CD4-positive, alpha-beta T cell treated with Interleukin-15 for 1 hour (primary cell): Measurements from ENCODE around the gene ATXN10.
"Not testable (repeated sequence)": the region's sequence is repeated elsewhere in the genome, so short reads cannot be mapped to it uniquely, and the experiment has no call there.

Experiments
- DNase-seq: peaks from one replicate; pipeline ENCODE4 v3.0.0-alpha.2; 2020

The ATXN10 gene

GRCh38 chr22:45790401-45790800 lies 118.8 kb downstream of the ATXN10 start:
- no peak for DNase-seq

- no peak for DNase-seq
Observed at GRCh38 chr22:45793161-45793560, 121.5 kb downstream of the ATXN10 start.

DNA sequence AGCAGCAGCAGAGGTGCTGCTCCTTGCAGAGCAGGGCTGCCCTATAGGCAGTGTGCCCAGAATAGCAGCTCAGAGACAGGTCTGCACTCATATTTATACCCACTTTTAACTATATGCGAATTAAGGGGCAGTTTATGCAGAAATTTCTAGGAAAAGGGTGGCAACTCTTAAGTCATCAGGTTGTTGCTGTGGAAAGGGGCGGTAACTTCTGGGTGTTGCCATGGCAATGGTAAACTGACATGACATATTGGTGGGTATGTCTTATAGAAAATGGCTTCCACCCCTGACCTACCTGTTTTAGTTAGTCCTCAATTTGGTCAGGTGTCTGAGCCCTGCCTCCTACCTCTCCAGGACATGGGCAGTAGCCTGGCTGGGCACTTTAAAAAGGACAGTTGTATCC lies 122.3 kb downstream of the ATXN10 start:
- no peak for DNase-seq

GRCh38 chr22:45796009-45796408 lies 124.4 kb downstream of the ATXN10 start:
- DNase-seq: not testable (repeated sequence)

DNA sequence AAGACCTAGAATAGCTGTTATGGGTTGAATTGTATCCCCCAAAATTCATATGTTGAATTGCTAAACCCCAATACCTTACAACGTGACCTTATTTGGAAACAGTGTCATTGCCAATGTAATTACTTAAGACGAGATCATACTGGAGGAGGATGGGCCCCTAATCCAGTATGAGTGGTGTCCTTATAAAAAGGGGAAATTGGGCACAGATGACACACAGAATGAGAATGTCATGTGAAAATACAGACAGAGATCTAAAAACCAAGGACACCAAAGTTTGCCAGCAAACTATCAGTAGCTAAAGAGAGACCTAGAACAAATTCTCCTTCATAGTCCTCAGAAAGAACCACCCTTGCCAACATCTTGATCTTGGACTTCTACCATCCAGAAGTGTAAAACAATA lies 127.7 kb downstream of the ATXN10 start:
- DNase-seq: no peak

GRCh38 chr22:45802054-45802453 lies 130.4 kb downstream of the ATXN10 start:
- DNase-seq: no peak

DNA sequence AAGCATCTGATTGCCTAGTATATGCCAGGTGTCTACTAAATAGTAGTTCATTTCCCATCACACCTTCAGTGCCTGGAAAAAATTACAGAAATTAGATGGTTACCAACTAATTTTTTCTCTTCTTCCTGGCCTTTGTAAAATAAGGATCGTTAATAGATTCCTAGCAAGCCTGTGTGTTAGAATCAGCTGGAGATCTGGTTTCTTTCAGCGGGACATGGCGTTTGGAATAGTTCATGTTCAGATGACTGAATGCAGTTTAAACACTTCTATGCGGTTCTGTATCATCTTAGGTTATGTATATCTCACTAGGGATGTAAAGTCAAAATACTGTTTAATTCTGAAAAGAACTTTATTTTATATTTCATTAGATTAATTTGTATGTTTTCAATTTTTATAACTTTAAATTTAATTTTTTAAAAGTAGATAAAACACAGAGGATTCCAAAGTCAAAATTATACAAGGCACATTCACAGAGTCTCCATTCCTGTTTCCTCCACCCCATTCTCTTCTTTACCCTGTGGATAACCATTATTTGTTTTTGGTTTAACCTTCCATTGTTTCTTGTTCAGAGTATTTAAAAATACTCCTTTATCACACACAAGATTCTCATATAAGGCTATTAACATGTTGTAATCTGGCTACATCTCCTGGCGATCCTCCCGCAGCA lies 132.8 kb downstream of the ATXN10 start:
- no peak for DNase-seq

DNA sequence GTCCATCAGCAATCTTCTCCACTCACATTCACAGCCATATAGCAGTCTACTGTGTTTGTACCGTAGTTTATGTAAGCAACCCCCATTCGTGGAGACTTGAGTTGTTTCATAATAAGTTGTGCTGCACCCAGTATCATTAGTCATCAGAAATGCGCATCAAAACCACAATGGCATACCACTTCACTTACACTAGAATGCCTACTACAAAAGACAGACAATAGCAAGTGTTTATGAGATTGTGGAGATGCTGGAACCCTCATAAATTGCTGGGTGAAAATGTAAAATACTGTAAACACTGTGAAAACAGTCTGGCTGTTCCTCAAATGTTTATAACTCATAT lies 133.3 kb downstream of the ATXN10 start:
- DNase-seq: no peak

- no peak for DNase-seq
Observed at GRCh38 chr22:45805413-45805812, 133.8 kb downstream of the ATXN10 start.

DNA sequence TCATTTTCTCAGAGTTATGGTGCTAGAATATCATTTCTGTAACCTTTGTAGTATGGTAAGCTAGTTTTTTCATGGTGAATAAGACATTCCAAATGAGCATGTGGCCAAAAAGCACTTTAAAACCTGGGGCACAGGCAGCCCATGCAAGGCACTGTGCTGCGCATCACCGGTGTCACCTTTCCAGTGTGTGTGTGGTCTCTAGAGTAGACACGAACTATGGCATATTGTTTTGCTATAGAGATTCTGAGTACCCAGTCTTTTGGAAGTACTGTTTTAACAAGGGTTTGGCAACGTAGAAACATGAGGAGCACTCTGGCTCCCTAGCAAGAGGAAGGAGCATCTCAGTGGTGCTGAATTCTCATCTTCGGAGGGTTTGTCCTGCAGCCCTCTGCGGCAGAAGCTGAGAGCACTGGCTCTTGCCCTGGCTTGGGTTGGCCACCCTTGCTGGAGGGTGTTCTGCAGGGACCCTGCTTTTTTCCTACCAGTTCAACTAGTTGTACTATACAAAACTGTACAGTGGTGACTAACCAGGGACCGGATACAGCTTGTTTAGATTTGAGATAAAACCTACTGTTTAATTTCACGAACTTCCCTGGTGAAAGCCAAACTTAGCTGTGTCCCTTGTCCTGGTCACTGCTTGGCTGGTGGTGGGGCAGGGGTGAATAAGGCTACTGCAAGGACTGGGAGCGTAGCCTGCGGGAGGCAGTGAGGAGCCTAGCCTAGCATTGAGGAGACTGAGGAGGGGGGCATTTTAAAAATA lies 135.7 kb downstream of the ATXN10 start:
- no peak for DNase-seq

- DNase-seq: no peak
Observed at GRCh38 chr22:45812910-45813309, 141.3 kb downstream of the ATXN10 start.

GRCh38 chr22:45814198-45814597 lies 142.6 kb downstream of the ATXN10 start:
- DNase-seq: no peak

DNA sequence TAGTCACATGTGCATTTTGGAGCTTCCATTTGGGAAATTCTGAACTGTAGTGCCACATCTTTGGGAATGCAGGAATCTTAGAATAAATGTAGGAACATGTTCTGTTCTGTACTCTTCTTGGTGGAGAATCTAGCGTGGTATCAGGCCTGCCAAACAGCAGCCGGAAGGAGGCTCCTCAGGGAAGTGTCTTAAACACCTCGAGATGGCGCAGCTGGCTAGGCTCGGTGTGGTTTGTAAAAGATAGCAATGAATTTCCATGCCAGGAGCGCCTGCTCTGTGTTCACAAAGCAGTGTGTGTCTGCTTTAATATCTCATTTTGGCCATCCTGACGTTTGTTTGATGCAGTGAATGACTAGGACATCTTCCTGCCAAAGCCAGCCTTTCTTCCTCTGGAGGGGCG lies 145.1 kb downstream of the ATXN10 start:
- no peak for DNase-seq

GRCh38 chr22:45817745-45818423 lies 146.2 kb downstream of the ATXN10 start:
- DNase-seq: no peak

DNA sequence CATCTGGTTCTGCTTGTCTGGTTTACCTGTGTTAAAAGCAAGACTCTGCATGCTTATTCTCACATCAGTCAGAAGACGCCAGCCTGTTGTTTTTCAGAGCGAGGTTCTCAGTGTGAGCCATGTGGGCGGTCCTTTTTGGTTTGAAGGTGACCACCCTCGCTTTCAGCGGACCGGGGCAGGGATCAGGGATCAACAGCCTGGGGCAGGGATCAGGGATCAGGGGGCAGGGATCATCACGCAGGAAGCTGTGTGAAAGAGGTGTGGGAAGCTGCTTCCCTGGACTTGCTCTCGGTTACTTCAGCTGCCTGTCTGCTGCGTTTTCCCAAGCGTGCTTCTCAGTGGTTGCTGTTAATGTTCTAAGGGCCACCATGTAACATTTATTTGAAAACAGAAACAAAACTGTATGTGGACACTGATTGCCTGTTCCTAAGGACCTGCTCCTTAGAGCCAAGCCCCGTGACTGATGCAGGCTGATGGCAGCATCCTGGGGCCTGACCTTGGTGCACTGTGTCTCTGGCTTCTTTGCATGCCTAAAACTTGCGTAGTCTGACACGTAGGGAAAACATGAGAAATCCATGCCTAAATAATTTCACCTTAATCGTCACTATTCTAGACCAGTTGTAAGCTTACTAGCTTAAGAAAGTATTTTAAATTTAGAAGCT lies 146.9 kb downstream of the ATXN10 start:
- no peak for DNase-seq

DNA sequence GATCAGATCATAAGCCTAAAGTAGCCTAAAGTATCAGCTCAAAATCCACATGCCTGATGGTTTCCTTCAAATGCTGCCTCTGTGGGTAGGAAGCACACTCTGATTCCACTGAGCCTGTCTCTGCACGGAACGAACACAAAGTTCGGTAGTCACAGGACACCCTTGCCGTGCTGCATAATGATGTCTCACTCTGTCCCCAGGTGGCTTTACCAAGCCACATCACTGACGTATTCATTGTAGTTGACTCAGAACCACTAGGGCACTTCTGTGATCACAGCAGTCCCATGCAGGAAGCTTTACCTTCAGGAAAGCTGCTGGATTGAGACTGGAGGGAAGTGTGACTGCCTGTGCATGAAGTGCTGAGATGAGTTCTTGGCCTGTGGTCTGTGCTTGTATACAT lies 147.7 kb downstream of the ATXN10 start:
- DNase-seq: no peak

GRCh38 chr22:45823336-45823735 lies 151.7 kb downstream of the ATXN10 start:
- DNase-seq: no peak

DNA sequence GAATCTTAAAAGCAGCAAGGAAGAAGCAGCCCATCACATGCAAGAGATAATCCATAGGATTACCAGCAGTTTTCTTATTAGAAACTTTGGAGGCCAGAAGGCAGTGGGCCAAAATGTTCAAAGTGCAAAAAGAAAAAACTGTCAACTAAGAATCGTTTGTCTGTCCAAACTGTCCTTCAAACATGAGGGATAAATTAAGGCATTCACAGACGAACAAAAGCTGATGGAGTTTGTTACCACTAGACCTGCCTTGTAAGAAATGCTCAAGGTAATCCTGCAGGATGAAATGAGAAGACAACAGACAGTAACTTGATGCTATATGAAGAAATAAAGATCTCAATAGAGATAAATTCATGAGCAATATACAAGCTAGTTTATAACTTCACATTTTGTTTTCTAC lies 154.9 kb downstream of the ATXN10 start:
- no peak for DNase-seq

- no peak for DNase-seq
Observed at GRCh38 chr22:45828841-45829240, 157.2 kb downstream of the ATXN10 start.

DNA sequence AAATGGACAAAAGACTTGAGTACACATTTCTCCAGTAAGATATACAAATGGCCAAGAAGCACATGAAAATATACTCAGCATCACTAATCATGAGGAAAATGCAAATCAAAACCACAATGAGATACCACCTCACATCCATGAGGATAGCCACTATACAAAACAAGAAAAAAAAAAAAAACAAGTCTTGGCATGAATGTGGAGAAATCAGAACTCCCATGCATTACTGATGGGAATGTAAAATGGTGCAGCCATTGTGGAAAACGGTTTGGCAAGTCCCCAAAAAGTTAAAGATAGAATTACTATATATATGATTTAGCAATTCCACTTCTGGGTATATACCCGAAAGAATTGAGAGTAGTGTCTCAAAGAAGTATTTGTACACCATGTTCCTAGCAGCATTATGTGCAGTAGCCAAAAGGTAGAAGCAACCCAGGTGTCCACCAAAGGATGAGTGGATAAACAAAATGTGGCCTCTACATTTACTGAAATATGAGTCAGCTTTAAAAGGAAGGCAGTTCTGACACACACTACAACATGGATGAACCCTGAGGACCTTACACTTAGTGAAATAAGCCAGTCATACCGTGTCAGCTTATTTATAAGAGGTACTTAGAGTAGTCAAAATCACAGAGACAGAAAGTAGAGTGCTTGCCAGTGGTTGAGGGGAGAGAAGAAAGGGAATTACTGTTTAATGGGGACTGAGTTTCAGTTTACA lies 159.1 kb downstream of the ATXN10 start:
- DNase-seq: no peak

DNA sequence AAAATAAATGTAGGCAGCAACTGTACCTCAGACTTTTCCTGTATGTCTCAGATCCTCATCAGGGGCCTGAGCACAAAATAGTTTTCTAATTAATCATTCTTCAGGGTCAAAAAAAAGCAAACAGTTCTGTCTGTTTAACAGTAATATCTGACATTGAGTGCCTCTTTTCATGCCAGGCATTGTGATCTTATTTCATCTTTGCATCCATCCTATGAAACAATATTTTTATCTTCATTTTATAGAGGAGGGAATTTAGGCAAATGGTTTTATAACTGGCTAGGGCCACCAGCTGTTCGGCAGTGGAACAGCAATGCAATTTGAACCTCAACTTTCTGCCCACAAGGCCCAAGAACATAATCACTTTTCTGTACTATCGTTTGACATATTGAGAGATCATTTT lies 159.8 kb downstream of the ATXN10 start:
- no peak for DNase-seq

DNA sequence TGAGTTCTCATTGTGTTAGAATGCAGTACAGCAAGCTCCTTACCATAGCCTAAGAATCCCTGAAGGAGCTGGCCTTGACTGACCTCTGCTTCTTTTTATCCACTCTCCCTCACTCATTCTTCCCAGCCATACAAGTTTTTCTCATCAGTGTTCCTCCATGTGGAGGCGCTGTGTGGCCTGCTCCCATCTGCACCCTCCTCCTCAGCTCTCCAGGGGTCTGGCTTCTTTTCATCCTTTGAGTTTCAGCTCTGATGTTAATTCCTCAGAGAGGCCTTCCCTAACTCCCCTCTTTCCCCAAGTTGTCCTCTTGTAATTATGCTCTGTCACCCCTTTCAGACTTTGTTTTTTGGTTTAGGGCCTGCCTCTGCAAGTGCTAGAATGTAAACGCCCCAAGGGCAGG lies 160.5 kb downstream of the ATXN10 start:
- DNase-seq: no peak

DNA sequence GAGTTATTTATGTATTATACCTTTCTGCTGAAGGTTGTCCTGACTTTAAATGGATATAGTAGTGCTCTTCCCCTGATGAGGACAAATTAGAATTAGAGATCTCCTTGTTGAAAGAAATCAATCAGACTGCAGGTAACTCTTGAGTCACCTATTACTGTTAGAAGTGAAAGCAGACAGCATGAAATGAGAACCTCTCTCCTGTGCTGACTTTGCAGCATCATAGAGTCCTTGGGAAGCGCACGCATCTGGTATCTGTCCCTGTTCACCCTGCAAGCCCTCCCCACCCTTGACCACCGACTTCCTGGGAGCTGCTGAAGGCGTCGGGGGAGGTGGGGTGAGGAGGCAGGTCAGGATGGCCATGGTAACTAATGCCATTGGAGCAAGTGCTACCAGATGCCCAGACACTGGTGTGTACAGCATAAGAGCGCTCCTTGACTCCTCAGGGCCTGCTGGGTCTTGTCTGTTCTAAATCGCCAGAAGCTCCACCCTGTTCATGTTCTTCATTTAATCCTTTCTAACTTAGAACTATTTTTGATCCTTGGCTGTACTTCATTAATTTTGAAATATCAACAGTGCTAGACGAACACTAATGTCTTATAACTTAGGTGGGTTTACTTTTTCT lies 161.4 kb downstream of the ATXN10 start:
- no peak for DNase-seq
